B cell (primary cell): ENCODE measurements around the gene B3GALT6. TPM values are rescaled to one million over a fixed set of nuclear protein-coding genes. Genes with fewer than 3 reads are reported as not detected.

Experiments used
- ATAC-seq: fragments of 200-7000 bp; cut with Tn5 transposase; one replicate; pipeline ENCODE4 v1.10.0; 2021; ENCODE audit warnings: low read depth, mild to moderate bottlenecking, moderate number of reproducible peaks, moderate library complexity
- CTCF ChIA-PET: fragments of 350-600 bp; sonication (Branson Sonifier 250); formaldehyde crosslinking; loops from one replicate; lab custom pipeline; 2021; ENCODE audit warnings: antibody characterized with exemption, inconsistent platforms; lab: Charles Lee
- POLR2A ChIA-PET: fragments of 350-600 bp; sonication (Branson Sonifier 250); formaldehyde crosslinking; loops from one replicate; lab custom pipeline; 2021; ENCODE audit warnings: antibody characterized with exemption; lab: Charles Lee
- DNase-seq: peaks from one replicate; pipeline ENCODE4 v3.0.0; 2013
- H2AFZ ChIP-seq: 2 replicates; pipeline ENCODE4 v1.6.1; 2012; ENCODE audit warnings: mild to moderate bottlenecking, low read depth, low read length; ENCODE audit not compliant: insufficient read depth, poor library complexity, severe bottlenecking
- H3K27ac ChIP-seq, 2 donors: 1 replicate in 1 of 2; 2 replicates in 1 of 2; pipeline ENCODE4 v1.5.1; 2012 to 2013; ENCODE audit warnings: low read length in 2 of 2, mild to moderate bottlenecking in 2 of 2, moderate library complexity in 1 of 2
- H3K27me3 ChIP-seq, 4 experiments: fragments of 200-600 bp in 1 of 4; sonication (generic) in 1 of 4; replicated peaks in 1 of 4; 1 replicate in 2 of 4; 2 replicates in 2 of 4; pipeline versions ENCODE4 v1.6.1 to v1.7.0; 2013 to 2016; ENCODE audit warnings: low read length in 3 of 4, mild to moderate bottlenecking in 2 of 4, mixed read lengths in 1 of 4, moderate library complexity in 1 of 4; ENCODE audit not compliant: insufficient read depth in 4 of 4, control insufficient read depth in 3 of 4; ENCODE audit errors: control extremely low read depth in 1 of 4
- H3K36me3 ChIP-seq, 2 experiments: replicated peaks in 1 of 2; 1 replicate in 1 of 2; 2 replicates in 1 of 2; pipeline versions ENCODE4 v1.6.1 to v1.7.1; 2013; ENCODE audit warnings: low read length in 1 of 2; ENCODE audit not compliant: insufficient read depth in 2 of 2, control insufficient read depth in 1 of 2; ENCODE audit errors: control extremely low read depth in 1 of 2, extremely low read depth in 1 of 2
- H3K4me1 ChIP-seq, 2 donors: fragments of 200-600 bp in 1 of 2; sonication (generic) in 1 of 2; 1 replicate in 1 of 2; 2 replicates in 1 of 2; pipeline versions ENCODE4 v1.5.1 to v1.6.1; 2013 to 2017; ENCODE audit warnings: low read length in 2 of 2; ENCODE audit not compliant: control insufficient read depth in 2 of 2, insufficient read depth in 2 of 2
- H3K4me2 ChIP-seq: replicated peaks from 2 replicates; pipeline ENCODE3; 2012; ENCODE audit warnings: mild to moderate bottlenecking, low read depth, low read length; ENCODE audit not compliant: poor library complexity, severe bottlenecking
- H3K4me3 ChIP-seq, 5 experiments: fragments of 200-600 bp in 1 of 5; sonication (generic) in 1 of 5; 1 replicate in 3 of 5; 2 replicates in 2 of 5; pipeline versions ENCODE4 v1.5.1 to v1.7.0; 2011 to 2016; ENCODE audit warnings: low read length in 4 of 5, mild to moderate bottlenecking in 4 of 5, low read depth in 2 of 5, control low read depth in 1 of 5, moderate library complexity in 1 of 5; ENCODE audit not compliant: insufficient read depth in 1 of 5; ENCODE audit errors: control extremely low read depth in 1 of 5, extremely low read depth in 1 of 5
- H3K79me2 ChIP-seq: fragments of 200-600 bp; sonication (generic); one replicate; pipeline ENCODE4 v1.6.0; 2016; ENCODE audit warnings: low read length; ENCODE audit not compliant: control insufficient read depth, insufficient read depth
- H3K9ac ChIP-seq: fragments of 200-600 bp; sonication (generic); 2 replicates; pipeline ENCODE4 v1.6.1; 2017; ENCODE audit warnings: mild to moderate bottlenecking, low read length, moderate library complexity
- H3K9me3 ChIP-seq, 3 donors: one replicate each; pipeline versions ENCODE4 v1.6.1 to v1.7.1; 2013; ENCODE audit warnings: low read length in 2 of 3; ENCODE audit not compliant: control insufficient read depth in 2 of 3, insufficient read depth in 1 of 3; ENCODE audit errors: control extremely low read depth in 1 of 3
- H4K20me1 ChIP-seq: 2 replicates; pipeline ENCODE4 v1.6.0; 2012; ENCODE audit warnings: mild to moderate bottlenecking, low read length; ENCODE audit not compliant: insufficient read depth, control insufficient read depth, poor library complexity, severe bottlenecking
- H3K27ac Mint-ChIP-seq: one replicate; pipeline ENCODE4 v1.8.0; 2021; ENCODE audit warnings: mixed read lengths
- H3K27me3 Mint-ChIP-seq: one replicate; pipeline ENCODE4 v1.8.0; 2021; ENCODE audit warnings: mixed read lengths
- H3K4me1 Mint-ChIP-seq: one replicate; pipeline ENCODE4 v1.8.0; 2021; ENCODE audit warnings: mixed read lengths
- H3K4me3 Mint-ChIP-seq: one replicate; pipeline ENCODE4 v1.8.0; 2021; ENCODE audit warnings: mixed read lengths
- H3K9me3 Mint-ChIP-seq: one replicate; pipeline ENCODE4 v1.8.0; 2022; ENCODE audit warnings: mixed read lengths; ENCODE audit not compliant: insufficient read depth
- CTCF ChIP-seq: fragments of 200-600 bp; IDR thresholded peaks from one replicate; pipeline ENCODE4 v1.8.0; 2022; ENCODE audit warnings: antibody characterized with exemption, mild to moderate bottlenecking
- EZH2 ChIP-seq: IDR thresholded peaks from 2 replicates; pipeline ENCODE4 v1.6.1; 2012; ENCODE audit warnings: borderline replicate concordance, low read depth, mild to moderate bottlenecking, moderate library complexity, low read length; ENCODE audit not compliant: insufficient read depth, poor library complexity, severe bottlenecking
- WGBS: methylation state at CpG from one replicate; pipeline ENCODE4 v1.1.5; 2013; ENCODE audit warnings: missing lambda C conversion rate; ENCODE audit not compliant: insufficient coverage; 5-methylcytosine and 5-hydroxymethylcytosine counted together
- intact Hi-C: fragments of 100-400 bp; cut with micrococcal nuclease; formaldehyde crosslinking; loops from one replicate; pipeline ENCODE4 v1.10.0; 2022
- polyA plus RNA-seq: library from polyadenylated mRNA; depleted of rRNA; stranded (reverse); fragments of >200 nt; gene quantifications from 2 replicates; pipeline ENCODE4 v1.2.3, GENCODE V29; 2012
- total RNA-seq, 2 donors: library from RNA; stranded (reverse); fragments of 120-200 nt in 1 of 2; gene quantifications; 1 replicate in 1 of 2; 2 replicates in 1 of 2; pipeline versions ENCODE4 v1.2.3 to v1.2.4, GENCODE V29; 2013 to 2022

B3GALT6 gene
- total and polyA plus RNA-seq, 2 donors (not counting 1 experiment from before 2014, with no cell fraction given), result 5.9 to 21.0 TPM

- Histone ChIP-seq H3K9me3 (no peaks in the 10 kb centered on the region), H3K4me2 (peak overlapping the region; percentile 88), H3K79me2 (peaks cover 60% of the 10 kb centered on the region), H3K4me1 (peaks cover 33 to 39% of the 10 kb centered on the region in 2 donors), H3K36me3 (peaks cover 0 to 18% of the 10 kb centered on the region in 2 experiments), H4K20me1 (peaks cover 62% of the 10 kb centered on the region), H3K4me3 (peak overlapping the region in 3 of 5 experiments; percentile 32 to 47 (median 38)), H3K27me3 (peaks cover 0 to 5% (median 1%) of the 10 kb centered on the region in 4 experiments), H3K9ac (peak overlapping the region; percentile 42), H3K27ac (no peak overlapping the region), H2AFZ (no peak overlapping the region)
- H3K27me3 Mint-ChIP-seq, result no peaks in the 10 kb centered on the region
- no peak for TF ChIP-seq EZH2
- no peak for TF ChIP-seq CTCF
- H3K9me3 Mint-ChIP-seq, result no peaks in the 10 kb centered on the region
- no peak for ATAC-seq
- peak overlapping the region; percentile 81 for H3K27ac Mint-ChIP-seq
- intact Hi-C loops, result loop anchor here (1.0 to 10.0 kb wide), 4 partner anchors 24 to 198 kb away; partner anchors contain the start of genes ACAP3, C1orf159 and PUSL1
- H3K4me1 Mint-ChIP-seq, result peaks cover 39% of the 10 kb centered on the region
- POLR2A ChIA-PET, result no interaction called here
- WGBS, result 88% methylated on average over 98 of the region's 98 CpGs
- CTCF ChIA-PET, result interaction anchor here (2.3 kb wide), 1 partner anchor 18 kb away, joined by 5 read pairs; no protein-coding TSS in a partner anchor
- H3K4me3 Mint-ChIP-seq, result peak overlapping the region; percentile 84
- DNase-seq, result no peak
Observed at GRCh38 chr1:1232796-1233566, 944 bp downstream of the B3GALT6 start.

GRCh38 chr1:1233567-1233892 lies 1.5 kb downstream of the B3GALT6 start:
- peaks cover 0 to 3% (median 0%) of the 10 kb centered on the region in 3 donors for H3K9me3 ChIP-seq
- H3K4me1 ChIP-seq, result peaks cover 38 to 45% of the 10 kb centered on the region in 2 donors
- intact Hi-C loops, result loop anchor here (2.0 to 10.0 kb wide), 3 partner anchors 25 to 199 kb away; partner anchors contain the start of genes ACAP3 and PUSL1
- H3K9me3 Mint-ChIP-seq, result no peaks in the 10 kb centered on the region
- TF ChIP-seq CTCF, result no peak
- TF ChIP-seq EZH2, result no peak
- H3K27ac Mint-ChIP-seq, result peak overlapping the region; percentile 73
- peak overlapping the region; percentile 84 for H3K4me3 Mint-ChIP-seq
- H3K4me2 ChIP-seq, result peak overlapping the region; percentile 88
- H2AFZ ChIP-seq, result no peak overlapping the region
- no peak overlapping the region for H3K9ac ChIP-seq
- H3K4me1 Mint-ChIP-seq, result peaks cover 42% of the 10 kb centered on the region
- peaks cover 0 to 12% of the 10 kb centered on the region in 2 experiments for H3K36me3 ChIP-seq
- H3K27me3 ChIP-seq, result peaks cover 0 to 11% (median 3%) of the 10 kb centered on the region in 4 experiments
- WGBS, result 96% methylated on average over 13 of the region's 15 CpGs
- ATAC-seq (no peak), DNase-seq (no peak)
- no peak overlapping the region for H3K27ac ChIP-seq
- POLR2A ChIA-PET, result no interaction called here
- no peak overlapping the region for H3K4me3 ChIP-seq
- no peaks in the 10 kb centered on the region for H3K27me3 Mint-ChIP-seq
- CTCF ChIA-PET, result no interaction called here
- H3K79me2 ChIP-seq, result peaks cover 54% of the 10 kb centered on the region
- H4K20me1 ChIP-seq, result peaks cover 56% of the 10 kb centered on the region
